GM12878 (cell line): ENCODE data around the gene TEAD4. TPM values are rescaled to one million over a fixed set of nuclear protein-coding genes. Genes with fewer than 3 reads are reported as not detected.

Experiments
- ATAC-seq: fragments of 200-7000 bp; cut with Tn5 transposase; 3 replicates; pipeline ENCODE4 v1.9.1; 2020; ENCODE audit warnings: mild to moderate bottlenecking, moderate library complexity
- BruUV-seq: library from RNA; stranded (reverse); fragments of 400-500 nt; replicated peaks from 2 replicates; lab custom pipeline; 2021; lab: Mats Ljungman, UMichigan
- CTCF ChIA-PET: fragments of 300-600 bp; sonication (Branson Sonifier 250); formaldehyde crosslinking; extraction: SDS; loops from one replicate; lab custom pipeline; 2021; ENCODE audit warnings: inconsistent platforms; lab: Yijun Ruan, JAX
- POLR2A ChIA-PET: fragments of 350-600 bp; formaldehyde crosslinking; extraction: SDS; loops from one replicate; lab custom pipeline; 2021; ENCODE audit warnings: inconsistent platforms; lab: Charles Lee
- RAD21 ChIA-PET: fragments of 300-600 bp; sonication (Branson Sonifier 250); formaldehyde crosslinking; loops from one replicate; lab custom pipeline; 2023; ENCODE audit warnings: antibody characterized with exemption; ENCODE audit not compliant: unreplicated experiment; lab: Charles Lee
- SMC1A ChIA-PET: fragments of 300-600 bp; sonication (Branson Sonifier 250); formaldehyde crosslinking; loops from one replicate; lab custom pipeline; 2023; ENCODE audit not compliant: unreplicated experiment, uncharacterized antibody; lab: Charles Lee
- DNase-seq: peaks from one replicate; pipeline ENCODE4 v3.0.0-alpha.2; 2011; ENCODE audit warnings: low read depth, low spot score
- FAIRE-seq: peaks from 3 replicates; lab custom pipeline; 2011; peaks lifted over from hg19 to GRCh38; lab: Jason Lieb, UNC
- H2AFZ ChIP-seq: 2 replicates; pipeline ENCODE4 v1.6.0; 2011; ENCODE audit warnings: low read depth, low read length, control low read depth; ENCODE audit not compliant: control insufficient read depth
- H3K27ac ChIP-seq: 2 replicates; pipeline ENCODE4 v1.5.1; 2011; ENCODE audit warnings: control low read depth; ENCODE audit not compliant: control insufficient read depth, insufficient read depth
- H3K27me3 ChIP-seq, 2 experiments: replicated peaks in 1 of 2; 2 replicates each; pipeline versions ENCODE4 v1.6.0 to v1.6.1; 2011; ENCODE audit warnings: low read length in 1 of 2; ENCODE audit not compliant: control insufficient read depth in 2 of 2, insufficient read depth in 2 of 2
- H3K36me3 ChIP-seq, 2 experiments: 2 replicates each; pipeline ENCODE4 v1.5.1; 2011; ENCODE audit warnings: low read length in 1 of 2; ENCODE audit not compliant: control insufficient read depth in 2 of 2, insufficient read depth in 2 of 2
- H3K4me1 ChIP-seq: 2 replicates; pipeline ENCODE4 v1.6.1; 2011; ENCODE audit warnings: mild to moderate bottlenecking, low read length, moderate library complexity, mixed read lengths; ENCODE audit not compliant: control insufficient read depth, insufficient read depth
- H3K4me2 ChIP-seq: 2 replicates; pipeline ENCODE4 v1.6.0; 2011; ENCODE audit warnings: control low read depth; ENCODE audit not compliant: control insufficient read depth, insufficient read depth
- H3K4me3 ChIP-seq: fragments of 200-600 bp; sonication (generic); 2 replicates; pipeline ENCODE4 v1.5.1; 2016
- H3K79me2 ChIP-seq: 2 replicates; pipeline ENCODE4 v1.6.0; 2011; ENCODE audit warnings: low read length; ENCODE audit not compliant: control insufficient read depth, insufficient read depth
- H3K9ac ChIP-seq: 2 replicates; pipeline ENCODE4 v1.8.0; 2011; ENCODE audit warnings: low read length, control low read depth, mixed read lengths; ENCODE audit not compliant: control insufficient read depth, insufficient read depth
- H3K9me3 ChIP-seq: replicated peaks from 3 replicates; pipeline ENCODE4 v1.5.1; 2011; ENCODE audit warnings: mild to moderate bottlenecking, low read length; ENCODE audit not compliant: control insufficient read depth, insufficient read depth
- H4K20me1 ChIP-seq: 2 replicates; pipeline ENCODE4 v1.6.0; 2011; ENCODE audit not compliant: control insufficient read depth, insufficient read depth
- E4F1 ChIP-seq: fragments of 450-650 bp; IDR thresholded peaks from 2 replicates; pipeline ENCODE4 v1.6.1; 2018; ENCODE audit warnings: borderline replicate concordance, mild to moderate bottlenecking; ENCODE audit not compliant: partially characterized antibody
- IKZF1 ChIP-seq: fragments of 450-650 bp; conservative IDR thresholded peaks from 2 replicates; pipeline ENCODE4 v1.6.1; 2017; ENCODE audit warnings: antibody characterized with exemption, mild to moderate bottlenecking
- MYB ChIP-seq: fragments of 150-350 bp; IDR thresholded peaks from 2 replicates; pipeline ENCODE4 v1.6.1; 2014; ENCODE audit warnings: mild to moderate bottlenecking, low read depth, low read length, borderline replicate concordance
- SPI1 ChIP-seq: IDR thresholded peaks from 2 replicates; pipeline ENCODE4 v1.6.1; 2011; ENCODE audit warnings: low read depth, mild to moderate bottlenecking, low read length, moderate library complexity, borderline replicate concordance; ENCODE audit not compliant: insufficient read depth
- TBL1XR1 ChIP-seq: IDR thresholded peaks from 2 replicates; pipeline ENCODE4 v1.6.1; 2012; ENCODE audit warnings: low read depth, low read length, improper control_type of control experiment
- WGBS: methylation state at CpG from one replicate; pipeline ENCODE4 v1.1.6; 2016; ENCODE audit warnings: low lambda C conversion rate; ENCODE audit not compliant: insufficient replicate concordance, insufficient coverage; ENCODE audit errors: missing lambda C conversion rate; 5-methylcytosine and 5-hydroxymethylcytosine counted together
- in situ Hi-C: fragments of 300-500 bp; cut with MboI; formaldehyde crosslinking; loops from 9 replicates; pipeline ENCODE4 v1.14.3; 2018; ENCODE audit warnings: mixed read lengths
- intact Hi-C: fragments of 100-400 bp; cut with micrococcal nuclease; formaldehyde crosslinking; loops from one replicate; pipeline ENCODE4 v1.14.2; 2022; ENCODE audit not compliant: unreplicated experiment
- polyA plus RNA-seq, 11 experiments: library from polyadenylated mRNA; depleted of rRNA in 4 of 11; unstranded in 6 of 11; stranded (reverse) in 5 of 11; fragments of >200 nt; fragmentation: Nextera tagmentation in 4 of 11; fragmentation: Illumina TruSeq in 1 of 11; extraction: Ambion mirVana in 4 of 11; extraction: Trizol in 1 of 11; gene quantifications; 1 replicate in 1 of 11; 2 replicates in 10 of 11; pipeline versions ENCODE4 v1.2.1 to v1.2.3, GENCODE V29; 2011 to 2016; ENCODE audit warnings: inconsistent platforms in 2 of 11, missing spikeins in 2 of 11, low read depth in 1 of 11
- total RNA-seq, 4 experiments: library from RNA; depleted of rRNA in 3 of 4; stranded (reverse); fragments of >200 nt in 3 of 4; fragmentation: Illumina TruSeq in 1 of 4; extraction: Trizol in 1 of 4; gene quantifications; 2 replicates each; pipeline versions ENCODE4 v1.2.1 to v1.2.3, GENCODE V29; 2013 to 2021

TEAD4 gene
- total and polyA plus RNA-seq, 10 of the 15 experiments (the other 5 are each of a cell fraction or from before 2014, with no cell fraction given) = 0.04 to 0.68 (median 0.31) TPM; not detected in 4

- H4K20me1 ChIP-seq = no peaks in the 10 kb centered on the region
- ChIA-PET CTCF (no interaction called here), POLR2A (no interaction called here), SMC1A (no interaction called here), RAD21 (no interaction called here)
- ATAC-seq = no peak
- H3K27me3 ChIP-seq = no peaks in the 10 kb centered on the region; a peak in 1 of 4 replicates
- intact Hi-C loops (no loop called here), in situ Hi-C loops (no loop called here)
- no peaks in the 10 kb centered on the region for H3K4me1 ChIP-seq
- no TSS peak for BruUV-seq
- H3K36me3 ChIP-seq = no peaks in the 10 kb centered on the region
- H2AFZ ChIP-seq = no peak overlapping the region
- H3K4me2 ChIP-seq = no peak overlapping the region
- H3K4me3 ChIP-seq = no peak overlapping the region
- no peak for FAIRE-seq
- TF ChIP-seq IKZF1 (no peak), E4F1 (no peak), SPI1 (no peak), TBL1XR1 (no peak), MYB (no peak)
- no peak overlapping the region for H3K27ac ChIP-seq
- H3K9me3 ChIP-seq = no peaks in the 10 kb centered on the region
- no peak for DNase-seq
- H3K9ac ChIP-seq = no peak overlapping the region
- 9% methylated on average over 12 of the region's 12 CpGs for WGBS
- no peaks in the 10 kb centered on the region for H3K79me2 ChIP-seq
Observed at GRCh38 chr12:2998789-2999264, 39.6 kb downstream of the TEAD4 start.
